Keratinocyte (primary cell): Measurements from ENCODE around the gene AP4B1. TPM values are rescaled to one million over a fixed set of nuclear protein-coding genes. Genes with fewer than 3 reads are reported as not detected.

ENCODE experiments used
- DNase-seq: peaks from one replicate; pipeline ENCODE4 v3.0.0-alpha.2; 2011; ENCODE audit warnings: low read depth, missing footprints, low spot score
- FAIRE-seq: peaks from 2 replicates; lab custom pipeline; 2011; peaks lifted over from hg19 to GRCh38; lab: Jason Lieb, UNC
- H2AFZ ChIP-seq: 2 replicates; pipeline ENCODE4 v1.6.0; 2012; ENCODE audit warnings: low read length, control low read depth, inconsistent platforms; ENCODE audit not compliant: control insufficient read depth
- H3K27ac ChIP-seq: 2 replicates; pipeline ENCODE4 v1.5.1; 2011; ENCODE audit warnings: low read length; ENCODE audit not compliant: control insufficient read depth, insufficient read depth
- H3K27me3 ChIP-seq: 3 replicates; pipeline ENCODE4 v1.6.0; 2011; ENCODE audit warnings: low read length; ENCODE audit not compliant: control insufficient read depth, insufficient read depth; ENCODE audit errors: extremely low read depth
- H3K36me3 ChIP-seq, 2 experiments: 2 replicates in 1 of 2; 3 replicates in 1 of 2; pipeline ENCODE4 v1.5.1; 2011; ENCODE audit warnings: low read length in 2 of 2, mild to moderate bottlenecking in 1 of 2; ENCODE audit not compliant: control insufficient read depth in 2 of 2, insufficient read depth in 2 of 2; ENCODE audit errors: extremely low read depth in 1 of 2
- H3K4me1 ChIP-seq: 3 replicates; pipeline ENCODE4 v1.5.1; 2011; ENCODE audit warnings: low read length; ENCODE audit not compliant: control insufficient read depth, insufficient read depth; ENCODE audit errors: extremely low read depth
- H3K4me2 ChIP-seq: 3 replicates; pipeline ENCODE4 v1.6.0; 2011; ENCODE audit warnings: low read depth, low read length; ENCODE audit not compliant: control insufficient read depth, insufficient read depth; ENCODE audit errors: extremely low read depth
- H3K4me3 ChIP-seq, 3 experiments: fragments of 200-600 bp in 1 of 3; sonication (generic) in 1 of 3; 2 replicates in 2 of 3; 3 replicates in 1 of 3; pipeline ENCODE4 v1.5.1; 2011 to 2016; ENCODE audit warnings: low read length in 3 of 3, mild to moderate bottlenecking in 3 of 3, control low read depth in 2 of 3, inconsistent platforms in 1 of 3, low read depth in 1 of 3, mixed read lengths in 1 of 3, mixed run types in 1 of 3, moderate library complexity in 1 of 3; ENCODE audit not compliant: control insufficient read depth in 2 of 3, insufficient read depth in 2 of 3; ENCODE audit errors: extremely low read depth in 1 of 3
- H3K79me2 ChIP-seq: 2 replicates; pipeline ENCODE4 v1.6.0; 2012; ENCODE audit warnings: low read length; ENCODE audit not compliant: control insufficient read depth, insufficient read depth
- H3K9ac ChIP-seq: 3 replicates; pipeline ENCODE4 v1.6.0; 2011; ENCODE audit warnings: low read length; ENCODE audit not compliant: control insufficient read depth, insufficient read depth; ENCODE audit errors: extremely low read depth
- H3K9me1 ChIP-seq: 3 replicates; pipeline ENCODE4 v1.6.0; 2011; ENCODE audit warnings: low read length; ENCODE audit not compliant: control insufficient read depth, insufficient read depth; ENCODE audit errors: extremely low read depth
- H3K9me3 ChIP-seq: 2 replicates; pipeline ENCODE4 v1.5.1; 2012; ENCODE audit warnings: low read depth, low read length; ENCODE audit not compliant: control insufficient read depth
- H4K20me1 ChIP-seq: 3 replicates; pipeline ENCODE4 v1.6.0; 2011; ENCODE audit warnings: low read length; ENCODE audit not compliant: control insufficient read depth, insufficient read depth; ENCODE audit errors: extremely low read depth
- EZH2 ChIP-seq: IDR thresholded peaks from one replicate; pipeline ENCODE4 v1.6.1; 2012; ENCODE audit warnings: inconsistent platforms, mild to moderate bottlenecking, low read length, moderate library complexity
- dilution Hi-C: fragments of 300-500 bp; cut with MboI; formaldehyde crosslinking; loops from one replicate; pipeline ENCODE4 v1.7.0; 2020; ENCODE audit warnings: low sequenced_read_pairs; ENCODE audit not compliant: extremely low pct_ligation_motif_present
- polyA plus RNA-seq, 5 experiments: library from polyadenylated mRNA; depleted of rRNA in 3 of 5; stranded (reverse) in 3 of 5; stranded (forward) in 1 of 5; unstranded in 1 of 5; fragments of >200 nt; gene quantifications; 1 replicate in 1 of 5; 2 replicates in 3 of 5; 3 replicates in 1 of 5; pipeline versions ENCODE4 v1.2.1 to v1.2.3, GENCODE V29; 2011 to 2012; ENCODE audit warnings: missing spikeins in 2 of 5, low read depth in 1 of 5, low replicate concordance in 1 of 5
- TF ChIP-seq, protein P1 (sequence below), 3 experiments: IDR thresholded peaks in 1 of 3; conservative IDR thresholded peaks in 1 of 3; optimal IDR thresholded peaks in 1 of 3; 2 replicates in 2 of 3; 3 replicates in 1 of 3; pipeline versions ENCODE3 to v1.5.1; 2011; ENCODE audit warnings: low read length in 3 of 3, mild to moderate bottlenecking in 3 of 3, moderate library complexity in 2 of 3, control low read depth in 1 of 3, inconsistent platforms in 1 of 3; ENCODE audit not compliant: insufficient read depth in 2 of 3; ENCODE audit errors: extremely low read depth in 1 of 3

The AP4B1 gene
- polyA plus RNA-seq, 1 donor (not counting 4 experiments of a cell fraction or from before 2014, with no cell fraction given): 16.5 TPM

DNA sequence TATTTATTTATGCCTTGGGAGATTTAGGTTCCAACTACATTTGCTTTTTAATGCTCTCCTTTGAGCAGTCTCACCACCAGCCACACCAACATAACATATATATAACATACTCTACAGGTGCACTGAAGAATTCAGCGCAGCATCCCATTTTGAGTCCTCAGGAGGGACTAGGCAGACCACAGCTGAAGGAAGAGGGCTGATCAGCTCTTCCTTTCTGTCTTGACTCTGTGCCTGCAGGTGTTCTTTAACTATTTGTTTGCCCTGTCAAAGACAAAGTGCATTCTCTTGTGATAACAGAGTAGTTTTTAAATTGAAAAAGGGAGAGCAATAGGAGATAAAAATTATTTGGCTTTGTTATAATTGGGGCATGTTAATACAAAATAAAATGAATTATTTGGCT, 41.5 kb upstream of the AP4B1 start:
- no peaks in the 10 kb centered on the region for H3K9me3 ChIP-seq
- dilution Hi-C loops: no loop called here

DNA sequence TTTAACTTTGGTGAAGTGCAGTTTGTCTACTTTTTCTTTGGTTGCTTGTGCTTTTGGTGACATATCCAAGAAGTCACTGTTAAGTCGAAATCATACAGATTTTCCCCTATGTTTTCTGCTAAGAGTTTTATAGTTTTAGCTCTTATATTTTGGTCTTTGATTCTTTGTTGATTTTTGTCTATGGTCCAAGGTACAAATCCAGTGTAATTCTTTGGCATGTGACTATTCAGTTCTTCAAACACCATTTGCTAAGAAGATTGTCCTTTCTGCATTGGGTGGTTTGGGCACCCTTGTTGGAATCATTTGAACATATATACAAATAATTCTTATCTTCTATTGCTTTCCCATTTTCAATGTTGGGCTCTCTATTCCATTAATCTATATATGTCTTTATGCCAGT, 40.7 kb upstream of the AP4B1 start:
- H3K27ac ChIP-seq: no peak overlapping the region
- H3K27me3 ChIP-seq: no peaks in the 10 kb centered on the region
- DNase-seq (no peak), FAIRE-seq (no peak)
- no peak overlapping the region for H3K4me2 ChIP-seq
- H3K79me2 ChIP-seq: peaks cover 51% of the 10 kb centered on the region
- TF ChIP-seq EZH2: no peak
- TF ChIP-seq, protein P1, sequence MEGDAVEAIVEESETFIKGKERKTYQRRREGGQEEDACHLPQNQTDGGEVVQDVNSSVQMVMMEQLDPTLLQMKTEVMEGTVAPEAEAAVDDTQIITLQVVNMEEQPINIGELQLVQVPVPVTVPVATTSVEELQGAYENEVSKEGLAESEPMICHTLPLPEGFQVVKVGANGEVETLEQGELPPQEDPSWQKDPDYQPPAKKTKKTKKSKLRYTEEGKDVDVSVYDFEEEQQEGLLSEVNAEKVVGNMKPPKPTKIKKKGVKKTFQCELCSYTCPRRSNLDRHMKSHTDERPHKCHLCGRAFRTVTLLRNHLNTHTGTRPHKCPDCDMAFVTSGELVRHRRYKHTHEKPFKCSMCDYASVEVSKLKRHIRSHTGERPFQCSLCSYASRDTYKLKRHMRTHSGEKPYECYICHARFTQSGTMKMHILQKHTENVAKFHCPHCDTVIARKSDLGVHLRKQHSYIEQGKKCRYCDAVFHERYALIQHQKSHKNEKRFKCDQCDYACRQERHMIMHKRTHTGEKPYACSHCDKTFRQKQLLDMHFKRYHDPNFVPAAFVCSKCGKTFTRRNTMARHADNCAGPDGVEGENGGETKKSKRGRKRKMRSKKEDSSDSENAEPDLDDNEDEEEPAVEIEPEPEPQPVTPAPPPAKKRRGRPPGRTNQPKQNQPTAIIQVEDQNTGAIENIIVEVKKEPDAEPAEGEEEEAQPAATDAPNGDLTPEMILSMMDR (optimal IDR thresholded peaks at IDR 0.05 in 1 of 3, IDR thresholded peaks at IDR 0.05 in 1 of 3, conservative IDR thresholded peaks at IDR 0.05 in 1 of 3; ENCODE audit: extremely low read depth in 1 of 3, insufficient read depth in 2 of 3, low read length in 3 of 3): no peak
- dilution Hi-C loops: no loop called here
- H3K9ac ChIP-seq: no peak overlapping the region
- no peaks in the 10 kb centered on the region for H3K4me1 ChIP-seq
- no peaks in the 10 kb centered on the region for H4K20me1 ChIP-seq
- no peaks in the 10 kb centered on the region for H3K9me3 ChIP-seq
- no peak overlapping the region for H2AFZ ChIP-seq
- H3K9me1 ChIP-seq: no peaks in the 10 kb centered on the region
- peaks cover 4 to 11% of the 10 kb centered on the region in 2 experiments for H3K36me3 ChIP-seq
- no peak overlapping the region for H3K4me3 ChIP-seq

More for the DNA sequence above, 41.5 kb upstream of the AP4B1 start:
- Histone ChIP-seq H4K20me1 (no peaks in the 10 kb centered on the region), H3K4me3 (no peak overlapping the region), H2AFZ (no peak overlapping the region), H3K27ac (no peak overlapping the region), H3K9ac (no peak overlapping the region), H3K36me3 (peaks cover 0 to 3% of the 10 kb centered on the region in 2 experiments), H3K4me2 (no peak overlapping the region), H3K79me2 (peaks cover 52% of the 10 kb centered on the region), H3K9me1 (no peaks in the 10 kb centered on the region), H3K4me1 (no peaks in the 10 kb centered on the region), H3K27me3 (no peaks in the 10 kb centered on the region)
- FAIRE-seq (no peak), DNase-seq (no peak)
- TF ChIP-seq, protein P1 (optimal IDR thresholded peaks at IDR 0.05 in 1 of 3, IDR thresholded peaks at IDR 0.05 in 1 of 3, conservative IDR thresholded peaks at IDR 0.05 in 1 of 3; ENCODE audit: extremely low read depth in 1 of 3, insufficient read depth in 2 of 3, low read length in 3 of 3): no peak
- TF ChIP-seq EZH2: no peak
